BE2C (cell line): Measurements from ENCODE around the gene TCP11.

Source experiments
- DNase-seq: peaks from one replicate; pipeline ENCODE4 v3.0.0-alpha.2; 2020
- H3K27me3 ChIP-seq: fragments of 250-450 bp; sonication (Bioruptor Pico); 2 replicates; pipeline ENCODE4 v1.5.1; 2020; ENCODE audit warnings: mild to moderate bottlenecking
- H3K36me3 ChIP-seq: fragments of 250-450 bp; sonication (Bioruptor Pico); 2 replicates; pipeline ENCODE4 v1.5.1; 2020; ENCODE audit warnings: mild to moderate bottlenecking
- H3K4me1 ChIP-seq: fragments of 250-450 bp; sonication (Bioruptor Pico); 2 replicates; pipeline ENCODE4 v1.5.1; 2020
- H3K4me3 ChIP-seq: 2 replicates; pipeline ENCODE4 v1.5.1; 2011; ENCODE audit warnings: low read depth, low read length
- H3K9me3 ChIP-seq: fragments of 250-450 bp; sonication (Bioruptor Pico); 2 replicates; pipeline ENCODE4 v1.5.1; 2020
- CTCF ChIP-seq: IDR thresholded peaks from 2 replicates; pipeline ENCODE4 v1.5.1; 2012; ENCODE audit warnings: mild to moderate bottlenecking, low read depth, low read length

The TCP11 gene

GRCh38 chr6:35081426-35081851 lies 59.7 kb downstream of the TCP11 start:
- DNase-seq: no peak
- no peaks in the 10 kb centered on the region for H3K4me1 ChIP-seq
- H3K36me3 ChIP-seq: 0 out of 2 replicates have a peak, but pooled peaks cover 2% of the 10 kb centered on the region
- TF ChIP-seq CTCF: no peak
- H3K4me3 ChIP-seq: no peak overlapping the region
- no peaks in the 10 kb centered on the region for H3K27me3 ChIP-seq
- H3K9me3 ChIP-seq: no peaks in the 10 kb centered on the region

- TF ChIP-seq CTCF: no peak
- no peaks in the 10 kb centered on the region for H3K9me3 ChIP-seq
- no peak overlapping the region for H3K4me3 ChIP-seq
- no peaks in the 10 kb centered on the region for H3K27me3 ChIP-seq
- H3K36me3 ChIP-seq: 0 out of 2 replicates have a peak, but pooled peaks cover 2% of the 10 kb centered on the region
- H3K4me1 ChIP-seq: no peaks in the 10 kb centered on the region
- DNase-seq: no peak
Measured at GRCh38 chr6:35080821-35081425, 60.2 kb downstream of the TCP11 start.

GRCh38 chr6:35080016-35080680 lies 61.0 kb downstream of the TCP11 start:
- Histone ChIP-seq H3K4me3 (no peak overlapping the region), H3K27me3 (no peaks in the 10 kb centered on the region), H3K36me3 (0 out of 2 replicates have a peak, but pooled peaks cover 2% of the 10 kb centered on the region), H3K9me3 (no peaks in the 10 kb centered on the region), H3K4me1 (no peaks in the 10 kb centered on the region)
- DNase-seq: no peak
- TF ChIP-seq CTCF: no peak

GRCh38 chr6:35079311-35080000 lies 61.7 kb downstream of the TCP11 start:
- 0 out of 2 replicates have a peak, but pooled peaks cover 2% of the 10 kb centered on the region for H3K36me3 ChIP-seq
- DNase-seq: no peak
- no peak for TF ChIP-seq CTCF

GRCh38 chr6:35078896-35079295 lies 62.2 kb downstream of the TCP11 start:
- no peaks in the 10 kb centered on the region for H3K27me3 ChIP-seq
- H3K4me1 ChIP-seq: no peaks in the 10 kb centered on the region
- 0 out of 2 replicates have a peak, but pooled peaks cover 2% of the 10 kb centered on the region for H3K36me3 ChIP-seq
- H3K9me3 ChIP-seq: no peaks in the 10 kb centered on the region
- no peak overlapping the region for H3K4me3 ChIP-seq
- DNase-seq: no peak
- no peak for TF ChIP-seq CTCF

More at GRCh38 chr6:35079311-35080000, 61.7 kb downstream of the TCP11 start:
- Histone ChIP-seq H3K4me1 (no peaks in the 10 kb centered on the region), H3K9me3 (no peaks in the 10 kb centered on the region), H3K4me3 (no peak overlapping the region), H3K27me3 (no peaks in the 10 kb centered on the region)
